Panc1 (cell line): ENCODE measurements around the gene SLC43A1. TPM values are rescaled to one million over a fixed set of nuclear protein-coding genes. Genes with fewer than 3 reads are reported as not detected.

ENCODE experiments used
- ATAC-seq: fragments of 200-7000 bp; cut with Tn5 transposase; 2 replicates; pipeline ENCODE4 v1.9.1; 2020; ENCODE audit warnings: mild to moderate bottlenecking, moderate library complexity
- BruUV-seq: library from RNA; stranded (reverse); fragments of 400-500 nt; replicated peaks from 2 replicates; lab custom pipeline; 2021; lab: Mats Ljungman, UMichigan
- CTCF ChIA-PET: fragments of 300-600 bp; sonication (Branson Sonifier 250); formaldehyde crosslinking; loops from one replicate; lab custom pipeline; 2022; ENCODE audit warnings: antibody characterized with exemption; lab: Charles Lee
- POLR2A ChIA-PET: fragments of 300-600 bp; sonication (Branson Sonifier 250); formaldehyde crosslinking; loops from one replicate; lab custom pipeline; 2022; ENCODE audit warnings: antibody characterized with exemption; lab: Charles Lee
- DNase-seq: peaks from one replicate; pipeline ENCODE4 v3.0.0-alpha.2; 2010; ENCODE audit warnings: low read depth, low spot score
- H3K27ac ChIP-seq: 2 replicates; pipeline ENCODE4 v1.5.1; 2011; ENCODE audit warnings: mild to moderate bottlenecking, low read length, inconsistent platforms
- H3K27me3 ChIP-seq: fragments of 200-500 bp; sonication (Bioruptor generic); 2 replicates; pipeline ENCODE4 v1.6.0; 2014; ENCODE audit warnings: low read length, inconsistent platforms; ENCODE audit not compliant: control insufficient read depth, insufficient read depth
- H3K36me3 ChIP-seq: fragments of 200-500 bp; sonication (Bioruptor generic); 2 replicates; pipeline ENCODE4 v1.5.1; 2014; ENCODE audit warnings: inconsistent platforms, mild to moderate bottlenecking, low read length, moderate library complexity; ENCODE audit not compliant: control insufficient read depth, insufficient read depth
- H3K4me1 ChIP-seq: 2 replicates; pipeline ENCODE4 v1.5.1; 2011; ENCODE audit warnings: inconsistent platforms, mild to moderate bottlenecking, low read length, moderate library complexity; ENCODE audit not compliant: control insufficient read depth, insufficient read depth
- H3K4me3 ChIP-seq, 2 experiments: 2 replicates each; pipeline ENCODE4 v1.5.1; 2011 to 2012; ENCODE audit warnings: low read depth in 2 of 2, low read length in 2 of 2, mild to moderate bottlenecking in 2 of 2, inconsistent platforms in 1 of 2, moderate library complexity in 1 of 2
- H3K9me3 ChIP-seq: fragments of 200-500 bp; sonication (Bioruptor generic); 2 replicates; pipeline ENCODE4 v1.5.1; 2014; ENCODE audit warnings: low read depth, mild to moderate bottlenecking, inconsistent platforms, low read length, moderate library complexity; ENCODE audit not compliant: control insufficient read depth, insufficient read depth
- POLR2AphosphoS5 ChIP-seq: IDR thresholded peaks from 2 replicates; pipeline ENCODE4 v1.6.1; 2012; ENCODE audit warnings: mild to moderate bottlenecking, low read depth, low read length, moderate library complexity
- REST ChIP-seq, 2 experiments: IDR thresholded peaks; 2 replicates each; pipeline ENCODE4 v1.6.1; 2011 to 2012; ENCODE audit warnings: low read depth in 2 of 2, control low read depth in 1 of 2, low read length in 1 of 2, mild to moderate bottlenecking in 1 of 2, moderate library complexity in 1 of 2; ENCODE audit not compliant: insufficient read depth in 1 of 2
- SIN3A ChIP-seq: IDR thresholded peaks from 2 replicates; pipeline ENCODE4 v1.6.1; 2012; ENCODE audit warnings: low read depth, mild to moderate bottlenecking, low read length, moderate library complexity, borderline replicate concordance; ENCODE audit not compliant: insufficient read depth
- TCF7L2 ChIP-seq: IDR thresholded peaks from 2 replicates; pipeline ENCODE4 v1.6.1; 2011; ENCODE audit warnings: mild to moderate bottlenecking, low read depth, low read length, inconsistent platforms
- in situ Hi-C: cut with HindIII; loops from 2 replicates; pipeline ENCODE4 v1.10.0; 2016; ENCODE audit warnings: low sequenced_read_pairs, low pct_unique_long_range_greater_than_20kb
- intact Hi-C: fragments of 100-400 bp; cut with micrococcal nuclease; formaldehyde crosslinking; loops from one replicate; pipeline ENCODE4 v1.10.0; 2022; ENCODE audit not compliant: unreplicated experiment
- total RNA-seq: library from RNA; stranded (reverse); gene quantifications from one replicate; pipeline ENCODE4 v1.2.1, GENCODE V29; 2021; ENCODE audit not compliant: unreplicated experiment
- TF ChIP-seq, protein P1 (sequence below): fragments of 450-650 bp; IDR thresholded peaks from 2 replicates; pipeline ENCODE4 v1.5.1; 2017; ENCODE audit warnings: mild to moderate bottlenecking

Gene SLC43A1
- total RNA-seq, 1 experiment from 2014 or later: 2.0 TPM

- Histone ChIP-seq H3K9me3 (no peaks in the 10 kb centered on the region), H3K27me3 (peaks cover 6% of the 10 kb centered on the region; the same call in 1 of the 2 replicates), H3K36me3 (no peaks in the 10 kb centered on the region), H3K4me1 (peaks cover 4% of the 10 kb centered on the region; the same call in 1 of the 2 replicates), H3K4me3 (no peak overlapping the region), H3K27ac (no peak overlapping the region)
- TF ChIP-seq, protein P1, sequence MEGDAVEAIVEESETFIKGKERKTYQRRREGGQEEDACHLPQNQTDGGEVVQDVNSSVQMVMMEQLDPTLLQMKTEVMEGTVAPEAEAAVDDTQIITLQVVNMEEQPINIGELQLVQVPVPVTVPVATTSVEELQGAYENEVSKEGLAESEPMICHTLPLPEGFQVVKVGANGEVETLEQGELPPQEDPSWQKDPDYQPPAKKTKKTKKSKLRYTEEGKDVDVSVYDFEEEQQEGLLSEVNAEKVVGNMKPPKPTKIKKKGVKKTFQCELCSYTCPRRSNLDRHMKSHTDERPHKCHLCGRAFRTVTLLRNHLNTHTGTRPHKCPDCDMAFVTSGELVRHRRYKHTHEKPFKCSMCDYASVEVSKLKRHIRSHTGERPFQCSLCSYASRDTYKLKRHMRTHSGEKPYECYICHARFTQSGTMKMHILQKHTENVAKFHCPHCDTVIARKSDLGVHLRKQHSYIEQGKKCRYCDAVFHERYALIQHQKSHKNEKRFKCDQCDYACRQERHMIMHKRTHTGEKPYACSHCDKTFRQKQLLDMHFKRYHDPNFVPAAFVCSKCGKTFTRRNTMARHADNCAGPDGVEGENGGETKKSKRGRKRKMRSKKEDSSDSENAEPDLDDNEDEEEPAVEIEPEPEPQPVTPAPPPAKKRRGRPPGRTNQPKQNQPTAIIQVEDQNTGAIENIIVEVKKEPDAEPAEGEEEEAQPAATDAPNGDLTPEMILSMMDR: no peak
- TF ChIP-seq SIN3A (no peak), TCF7L2 (no peak), REST (IDR thresholded peaks at IDR 0.05; ENCODE audit: insufficient read depth in 1 of 2, low read depth in 2 of 2, low read length in 1 of 2) (no peak), POLR2AphosphoS5 (no peak)
- in situ Hi-C loops (no loop called here), intact Hi-C loops (no loop called here)
- POLR2A ChIA-PET: no interaction called here
- DNase-seq (no peak), ATAC-seq (no peak)
- BruUV-seq: no TSS peak
- CTCF ChIA-PET: no interaction called here
Observed at GRCh38 chr11:57461841-57462489, 53.5 kb downstream of the SLC43A1 start.

GRCh38 chr11:57460758-57461749 is 54.4 kb downstream of the SLC43A1 start:
- no peak overlapping the region for H3K27ac ChIP-seq
- no peak for ATAC-seq
- ChIA-PET CTCF (interaction anchor here (0.6 kb wide), 2 partner anchors 16 to 65 kb away, joined by 3 to 7 read pairs; no protein-coding TSS in a partner anchor), POLR2A (no interaction called here)
- peak overlapping the region; percentile 30 to 50 for H3K4me3 ChIP-seq
- no TSS peak for BruUV-seq
- H3K36me3 ChIP-seq: no peaks in the 10 kb centered on the region
- intact Hi-C loops: no loop called here
- in situ Hi-C loops: no loop called here
- peaks cover 4% of the 10 kb centered on the region; the same call in 1 of the 2 replicates for H3K4me1 ChIP-seq
- H3K27me3 ChIP-seq: peaks cover 6% of the 10 kb centered on the region; the same call in 1 of the 2 replicates
- no peak for DNase-seq
- TF ChIP-seq REST (IDR thresholded peaks at IDR 0.05; ENCODE audit: insufficient read depth in 1 of 2, low read depth in 2 of 2, low read length in 1 of 2): no peak
- TF ChIP-seq SIN3A: no peak
- TF ChIP-seq, protein P1: no peak
- no peak for TF ChIP-seq TCF7L2
- TF ChIP-seq POLR2AphosphoS5: no peak
- no peaks in the 10 kb centered on the region for H3K9me3 ChIP-seq
